HG02981 (cell line): ENCODE results near the gene UPF1.
"Not testable (repeated sequence)": the region's sequence is repeated elsewhere in the genome, so short reads cannot be mapped to it uniquely, and the experiment has no call there.

ENCODE experiments used
- ATAC-seq: cut with Tn5 transposase; IDR thresholded peaks from one replicate; pipeline ENCODE4 v1.9.1; 2021; ENCODE audit warnings: mild to moderate bottlenecking, moderate library complexity; ENCODE audit not compliant: unreplicated experiment

Gene UPF1

DNA sequence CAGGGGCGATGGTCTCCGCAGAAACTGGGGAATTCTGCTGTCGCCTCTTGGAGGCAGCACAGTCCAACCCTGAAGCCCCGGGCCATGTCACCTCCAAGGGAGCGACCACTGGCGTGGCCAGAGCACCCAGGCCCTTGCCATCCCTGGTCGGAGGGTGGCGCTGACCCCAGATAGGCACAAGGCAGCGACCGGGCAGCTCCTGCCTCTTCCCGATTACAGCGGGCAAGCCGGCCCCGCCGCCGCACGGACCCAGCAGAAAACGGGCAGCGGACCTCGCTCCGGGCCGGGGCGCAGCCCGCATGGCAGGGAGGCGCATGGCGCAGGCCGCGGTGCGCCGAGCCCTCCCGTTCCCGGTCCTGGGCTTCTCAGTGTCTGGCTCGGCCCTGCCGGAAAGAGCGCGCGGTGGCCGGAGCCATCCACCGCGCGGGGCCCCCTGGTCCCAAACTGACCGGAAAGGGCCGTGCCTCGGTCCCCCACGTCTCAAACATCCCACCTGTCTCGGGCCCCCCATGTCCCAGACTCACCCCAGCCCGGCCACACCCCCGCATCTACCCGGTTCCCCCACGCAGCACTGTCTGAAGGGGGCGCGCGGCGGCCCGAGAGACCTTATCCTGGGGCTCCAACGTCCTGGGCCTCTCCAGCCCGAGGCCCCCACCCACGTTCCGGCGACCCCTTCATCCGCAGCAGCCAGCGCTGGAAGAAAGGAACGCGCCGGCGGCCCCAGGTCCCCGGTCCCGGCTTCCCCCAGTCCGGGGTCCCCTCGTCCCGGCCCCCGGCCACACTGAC lies 63.5 kb downstream of the UPF1 start:
- no peak for ATAC-seq

DNA sequence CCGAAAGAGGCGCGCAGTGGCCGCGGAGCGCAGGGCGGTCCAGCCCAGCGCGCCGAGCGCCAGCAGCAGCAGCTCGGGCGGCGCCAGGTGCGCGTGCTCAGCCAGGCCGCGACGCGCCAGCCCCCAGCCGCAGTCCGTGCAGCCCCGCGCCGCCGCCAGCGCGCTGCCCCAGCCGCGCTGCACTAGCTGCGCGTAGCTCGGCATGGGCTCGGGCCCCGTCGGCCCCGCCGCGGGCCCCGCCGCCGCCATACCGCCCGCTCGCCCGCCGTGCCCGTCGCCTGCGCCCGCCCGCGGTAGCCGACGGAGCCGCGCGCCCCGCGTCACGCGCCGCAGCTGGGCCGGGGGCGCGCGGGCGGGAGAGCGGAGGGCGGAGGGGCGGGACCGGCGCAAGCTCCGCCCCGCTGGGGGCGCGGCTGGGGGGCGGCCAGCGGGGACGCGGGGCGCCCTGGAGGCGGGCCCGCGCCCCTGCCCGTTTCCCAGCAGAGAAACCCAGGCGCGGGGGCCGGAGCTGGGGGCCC lies 64.1 kb downstream of the UPF1 start, which contains the start of gene CERS1:
TSS of gene CERS1 (minus strand) at position 335 of the 518 bp plus-strand sequence. CDS start at position 249, 86 bp downstream.
- no peak for ATAC-seq

DNA sequence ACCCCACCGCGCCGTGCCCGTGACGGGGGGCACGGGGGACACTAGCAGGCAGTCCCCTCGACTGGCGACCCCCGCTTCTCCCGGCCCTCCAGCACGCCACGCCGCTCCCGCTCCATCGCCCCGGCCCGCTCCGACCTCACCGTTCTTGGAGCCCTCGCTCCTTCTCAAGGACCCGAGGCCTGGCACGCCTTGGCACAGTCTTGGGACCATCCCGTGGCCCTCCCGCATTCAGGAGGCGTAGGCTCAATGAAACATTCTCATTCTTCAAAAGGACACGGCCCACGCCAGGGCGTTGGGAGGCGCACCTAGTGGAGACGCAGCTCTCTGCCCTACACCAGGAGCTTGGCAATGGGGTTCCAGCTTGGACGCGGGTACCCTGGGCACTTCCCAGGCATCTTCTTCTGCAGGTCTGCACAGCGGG lies 64.7 kb downstream of the UPF1 start:
- ATAC-seq: no peak

DNA sequence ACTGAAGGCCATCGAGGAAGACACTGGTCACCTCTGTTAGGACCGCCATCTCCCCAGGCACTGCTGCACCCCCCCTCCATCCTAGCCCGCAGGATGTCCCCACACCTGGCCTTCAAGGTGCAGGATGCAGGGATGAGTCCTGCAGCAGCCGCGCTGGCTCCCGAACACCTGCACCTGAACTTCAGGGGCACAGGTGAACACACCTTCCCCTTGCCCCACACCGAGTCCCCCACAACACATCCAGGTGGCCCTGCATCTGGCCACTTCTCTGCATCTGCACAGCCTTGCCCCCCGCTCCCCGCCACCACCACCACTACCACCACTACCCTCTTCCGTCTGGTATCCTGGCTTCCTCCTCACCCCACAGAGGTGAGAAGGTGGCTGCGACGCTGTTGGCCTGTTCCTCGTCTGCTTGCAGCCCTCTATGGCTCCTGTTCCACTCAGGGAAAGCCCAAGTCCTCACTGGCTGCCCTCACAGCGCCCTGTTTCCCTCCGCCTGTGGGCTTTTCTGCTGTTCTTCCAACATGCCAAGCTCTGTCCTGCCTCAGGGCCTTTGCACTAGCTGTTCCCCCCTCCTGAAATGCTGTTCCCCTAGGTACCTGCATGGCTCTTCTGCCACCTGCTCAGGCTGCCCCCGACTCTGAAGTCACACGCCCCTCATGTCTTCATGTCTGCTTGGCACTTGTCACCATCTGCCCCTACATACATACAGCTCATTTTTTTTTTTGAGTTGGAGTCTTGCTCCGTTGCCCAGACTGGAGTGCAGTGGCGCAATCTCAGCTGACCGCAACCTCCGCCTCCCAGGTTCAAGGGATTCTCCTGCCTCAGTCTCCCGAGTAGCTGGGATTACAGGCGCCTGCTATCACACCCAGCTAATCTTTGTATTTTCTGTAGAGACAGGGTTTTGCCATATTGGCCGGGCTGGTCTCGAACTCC lies 65.6 kb downstream of the UPF1 start:
- no peak for ATAC-seq

DNA sequence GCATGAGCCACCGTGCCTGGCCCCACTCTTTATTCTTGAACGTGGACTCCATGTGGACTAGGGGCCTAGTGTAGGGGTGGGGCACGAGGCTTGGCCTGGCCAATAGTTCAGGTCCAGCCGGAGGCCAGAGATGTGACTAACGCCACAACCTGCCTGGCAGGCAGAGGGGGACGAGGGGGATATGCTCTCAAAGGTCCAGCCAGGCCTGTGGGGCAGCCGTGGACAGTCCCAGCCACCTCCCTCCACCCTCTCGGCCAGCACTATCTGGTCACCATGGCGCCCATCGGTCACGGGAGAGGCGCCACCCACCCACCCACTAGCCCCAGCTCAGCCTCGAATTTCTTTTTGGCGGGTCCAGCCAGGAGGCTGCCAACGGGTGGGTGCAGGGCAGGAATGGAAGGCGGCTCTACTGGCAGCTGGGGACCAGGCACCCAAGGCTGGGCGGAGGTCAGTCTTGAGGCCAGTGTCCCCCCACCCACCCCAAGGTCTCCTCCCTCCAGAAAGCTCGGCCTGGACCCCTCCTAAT lies 66.4 kb downstream of the UPF1 start:
- ATAC-seq: no peak

DNA sequence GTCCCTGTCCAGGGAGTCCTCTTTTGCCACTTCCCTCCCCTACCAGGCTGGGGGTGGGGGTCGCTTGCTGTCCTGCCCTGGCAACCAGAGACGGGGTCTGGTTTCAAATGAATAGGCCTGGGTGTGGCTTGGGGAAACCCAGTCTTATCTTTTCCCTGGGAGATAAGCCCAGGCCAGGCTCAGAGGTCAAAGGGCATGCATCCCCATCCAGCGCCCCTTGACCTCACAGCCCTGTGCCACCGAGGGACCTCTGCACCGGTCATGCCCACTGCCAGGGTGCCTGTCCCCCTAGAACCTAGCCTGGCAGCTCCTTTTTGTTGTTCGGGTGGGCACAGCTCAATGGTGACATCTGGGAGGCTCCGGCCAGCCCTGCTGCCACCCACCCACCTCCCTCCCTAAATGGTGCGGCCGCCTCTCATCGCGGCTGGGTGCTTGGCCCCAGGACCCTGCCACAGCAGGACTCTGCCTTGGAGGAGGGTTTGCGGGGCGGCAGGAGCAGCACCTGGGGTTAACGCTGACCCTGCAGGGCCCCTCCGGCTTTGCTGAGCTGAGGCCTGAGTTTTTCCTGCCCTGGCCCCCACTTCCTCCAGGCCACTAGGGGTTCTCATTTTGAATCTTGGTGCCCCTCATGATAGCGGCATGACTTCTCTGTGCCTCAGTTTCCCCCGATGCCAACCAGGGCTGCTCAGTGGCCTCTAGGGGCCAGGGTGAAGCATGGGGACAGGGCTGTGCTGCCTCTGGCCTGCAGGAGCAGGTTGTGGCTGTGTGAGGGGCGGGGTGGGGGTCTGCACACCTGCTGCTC lies 67.0 kb downstream of the UPF1 start:
- ATAC-seq: no peak

DNA sequence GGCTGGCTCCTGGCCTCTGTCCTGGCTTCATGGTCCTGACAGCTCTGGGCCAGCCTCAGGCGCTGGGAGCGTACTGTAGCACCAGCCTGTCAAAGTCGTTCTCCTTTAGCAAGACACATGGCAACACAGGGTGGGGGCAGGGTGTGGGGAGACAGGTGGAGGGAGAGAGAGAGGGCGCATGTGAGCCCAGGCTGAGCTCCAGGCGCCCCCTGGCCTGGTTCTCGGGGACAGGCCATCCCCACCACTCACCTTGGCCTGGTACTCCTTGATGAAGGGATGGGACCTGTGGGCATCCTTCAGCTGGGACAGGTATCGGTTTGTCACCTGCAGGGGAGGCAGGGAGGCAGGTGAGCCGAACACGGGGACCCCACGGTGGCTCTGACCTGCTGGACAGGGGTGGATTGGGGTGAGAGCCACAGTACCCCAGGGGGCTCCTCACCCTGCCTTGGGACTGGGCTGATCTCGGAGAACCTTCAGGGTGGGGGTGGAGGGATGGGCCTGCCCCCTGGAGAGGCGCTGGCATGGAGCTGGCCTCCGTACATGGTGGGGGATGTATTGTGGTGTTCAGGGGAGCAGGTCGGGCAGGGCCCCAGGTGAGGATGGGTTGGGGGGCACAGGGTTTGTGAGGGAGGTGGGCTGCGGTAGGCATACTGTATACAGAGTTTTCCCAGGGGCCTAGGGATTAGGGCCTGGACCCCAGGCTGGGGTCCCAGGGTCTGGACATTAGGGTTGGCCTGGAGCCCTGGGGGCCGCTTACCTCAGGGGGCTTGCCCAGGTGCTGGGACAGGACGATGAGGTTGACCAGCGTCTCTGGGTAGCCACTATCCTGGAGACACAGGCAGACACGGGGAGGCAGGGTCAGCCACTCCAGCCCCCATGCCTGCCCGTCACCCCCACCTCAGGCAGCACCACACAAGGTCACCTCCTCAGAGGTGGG lies 68.1 kb downstream of the UPF1 start:
- ATAC-seq: no peak

DNA sequence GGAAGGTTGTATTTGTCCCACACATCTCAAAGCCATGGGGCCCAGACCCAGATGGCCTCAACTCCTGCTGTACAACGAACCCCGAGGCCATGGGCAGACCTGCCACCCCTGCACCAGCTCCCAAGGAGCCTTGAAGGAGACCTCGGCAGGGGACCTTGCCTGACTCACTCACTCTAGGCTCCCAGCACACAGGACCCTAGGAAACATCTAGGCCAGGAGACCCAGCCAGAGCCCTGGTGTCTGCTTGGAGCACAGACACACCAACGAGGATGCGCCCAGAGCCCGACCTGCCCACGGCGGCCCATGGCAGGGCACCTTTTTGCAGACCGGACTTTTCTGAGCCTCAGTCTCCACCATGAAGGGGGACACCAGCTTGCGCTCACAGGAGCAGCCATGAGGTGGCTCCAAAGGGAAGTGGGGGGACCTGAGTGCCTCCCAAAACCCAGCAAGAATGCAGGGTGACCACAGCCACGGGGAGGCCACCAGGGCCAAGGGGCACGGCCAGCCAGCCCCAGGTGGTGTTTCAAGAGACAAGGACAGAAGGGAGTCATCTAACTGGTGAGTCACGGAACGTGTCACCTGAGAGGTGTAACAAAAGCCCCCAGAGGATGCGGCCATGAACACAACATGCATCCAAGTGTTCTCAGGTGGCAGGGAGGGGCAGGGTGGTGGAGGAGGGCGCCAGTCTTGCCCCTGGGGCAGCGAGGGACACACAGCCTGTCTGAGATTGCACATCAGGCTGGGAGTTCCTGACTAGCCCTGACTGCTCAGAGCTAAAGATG lies 69.1 kb downstream of the UPF1 start:
- no peak for ATAC-seq

DNA sequence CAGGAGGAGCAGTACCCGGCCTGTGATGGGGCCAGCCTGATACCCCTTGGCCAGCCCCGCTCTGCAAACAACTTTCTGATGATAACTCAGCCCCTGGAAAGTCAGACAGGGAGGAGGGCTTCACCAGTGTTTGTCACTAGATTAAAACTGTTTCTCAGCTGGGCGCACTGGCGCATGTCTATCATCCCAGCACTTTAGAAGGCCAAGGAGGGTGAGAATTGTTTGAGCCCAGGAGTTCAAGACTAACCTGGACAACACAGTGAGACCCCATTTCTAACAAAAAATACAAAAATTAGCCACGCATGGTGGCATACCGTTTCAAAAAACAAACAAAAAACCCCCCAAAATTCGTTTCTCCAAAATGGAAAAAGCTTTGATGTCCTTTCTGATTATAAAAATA lies 69.7 kb downstream of the UPF1 start:
- no peak for ATAC-seq

DNA sequence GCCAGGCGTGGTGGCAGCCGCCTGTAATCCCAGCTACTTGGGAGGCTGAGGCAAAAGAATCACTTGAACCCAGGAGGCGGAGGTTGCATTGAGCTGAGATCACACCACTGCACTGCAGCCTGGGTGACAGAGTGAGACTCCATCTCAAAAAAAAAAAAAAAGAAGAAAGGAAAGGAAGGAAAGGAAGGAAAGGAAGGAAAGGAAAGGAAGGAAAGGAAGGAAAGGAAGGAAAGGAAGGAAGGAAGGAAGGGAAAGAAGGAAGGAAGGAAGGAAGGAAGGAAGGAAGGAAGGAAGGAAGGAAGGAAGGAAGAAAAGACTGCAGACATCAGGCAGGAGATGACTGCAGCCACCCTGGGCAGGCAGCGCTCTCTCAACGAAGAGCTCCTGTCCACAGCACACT lies 70.8 kb downstream of the UPF1 start:
- not testable (repeated sequence) for ATAC-seq

DNA sequence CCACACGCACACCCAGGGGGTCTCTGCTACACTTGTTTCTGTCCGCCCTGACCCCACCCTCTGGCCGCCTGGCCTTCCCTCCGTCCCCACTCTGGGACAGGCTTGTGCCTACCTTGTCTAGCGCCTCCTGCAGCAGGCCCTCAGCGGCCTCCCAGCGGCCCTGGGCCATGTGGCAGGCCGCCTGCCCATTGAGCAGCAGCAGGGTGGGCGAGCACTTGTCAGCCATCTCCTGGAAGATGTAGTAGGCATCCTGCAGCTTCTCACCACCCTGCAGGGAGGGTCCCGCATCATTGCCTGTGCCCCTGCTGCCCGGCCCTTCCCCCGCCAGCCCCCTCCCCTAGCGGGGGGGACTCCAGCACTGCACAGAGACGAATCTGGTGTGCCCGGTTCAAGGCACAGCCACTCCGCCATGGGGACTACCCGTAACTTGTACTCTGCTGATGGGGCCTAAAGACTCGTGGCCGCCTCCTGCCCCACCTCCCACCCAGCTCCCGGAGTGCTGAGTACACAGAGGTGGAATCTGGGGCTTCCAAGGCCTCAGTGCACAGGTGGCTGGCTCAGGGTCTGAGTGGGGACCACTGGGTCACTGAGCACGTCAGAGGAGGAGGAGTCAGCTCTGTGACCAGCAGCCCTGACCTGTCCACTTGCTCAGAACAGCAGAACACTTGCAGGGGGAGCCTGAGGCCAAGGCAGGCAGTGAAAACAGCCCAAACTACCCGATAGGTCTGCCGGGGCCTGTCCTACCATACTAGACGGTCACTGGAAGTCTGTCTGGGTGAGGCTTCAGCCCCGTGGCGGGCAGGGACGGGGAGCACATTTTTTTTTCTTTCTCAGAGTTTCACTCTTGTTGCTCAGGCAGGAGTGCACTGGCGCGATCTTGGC lies 71.6 kb downstream of the UPF1 start:
- no peak for ATAC-seq

DNA sequence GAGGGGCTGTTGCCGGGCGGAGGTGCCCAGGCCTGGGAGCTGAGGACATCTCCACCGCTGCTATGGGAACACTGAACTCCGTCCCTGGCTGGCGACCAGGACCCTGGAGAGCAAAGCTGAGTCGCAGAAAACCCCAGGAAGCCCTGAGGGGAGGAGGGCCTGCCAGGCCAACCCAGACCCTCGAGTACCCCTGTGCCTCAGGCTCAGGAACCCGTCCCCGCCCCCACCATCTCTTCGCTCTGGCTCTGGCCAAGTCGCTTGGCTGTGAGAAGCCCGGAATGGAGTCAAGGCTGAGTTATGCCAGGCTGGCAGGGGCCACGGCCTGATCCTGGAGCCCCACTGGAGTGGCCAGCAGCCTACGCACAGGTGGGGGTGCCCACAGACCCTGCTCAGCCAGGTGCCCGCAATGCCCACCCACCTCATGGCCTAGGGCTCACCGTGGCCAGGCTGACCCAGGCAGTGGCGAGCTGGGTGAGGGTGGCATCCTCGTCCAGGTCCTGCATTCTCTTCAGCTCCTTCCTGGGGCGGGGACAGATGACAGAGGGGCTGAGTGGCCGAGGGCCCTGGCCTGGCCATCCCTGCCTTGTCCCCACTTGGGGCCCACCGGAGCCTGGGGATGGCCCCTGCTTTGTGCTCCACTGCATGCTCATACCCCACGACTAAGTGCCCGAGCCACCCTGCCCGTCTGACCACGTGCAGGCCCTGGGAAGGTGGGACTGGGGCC lies 72.7 kb downstream of the UPF1 start:
- ATAC-seq: no peak

DNA sequence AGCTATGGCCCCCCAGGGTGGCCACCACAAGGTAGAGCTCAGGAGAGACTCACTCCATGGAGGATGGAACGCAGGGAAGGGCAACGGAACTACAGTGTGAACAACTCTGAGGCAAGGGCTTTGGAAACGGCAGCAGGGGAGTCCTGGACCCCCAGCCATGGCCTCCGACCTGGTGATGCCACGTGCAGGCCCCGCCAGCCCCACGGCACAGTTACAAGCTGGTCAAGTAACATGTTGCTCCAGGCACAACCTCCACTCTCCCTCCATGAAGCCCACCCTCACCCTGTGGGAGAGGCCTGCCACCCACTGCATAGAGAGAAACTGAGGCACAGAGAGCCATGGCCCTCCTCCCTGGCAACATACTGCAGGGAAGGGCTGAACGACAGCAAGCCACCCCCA lies 73.3 kb downstream of the UPF1 start:
- ATAC-seq: no peak

DNA sequence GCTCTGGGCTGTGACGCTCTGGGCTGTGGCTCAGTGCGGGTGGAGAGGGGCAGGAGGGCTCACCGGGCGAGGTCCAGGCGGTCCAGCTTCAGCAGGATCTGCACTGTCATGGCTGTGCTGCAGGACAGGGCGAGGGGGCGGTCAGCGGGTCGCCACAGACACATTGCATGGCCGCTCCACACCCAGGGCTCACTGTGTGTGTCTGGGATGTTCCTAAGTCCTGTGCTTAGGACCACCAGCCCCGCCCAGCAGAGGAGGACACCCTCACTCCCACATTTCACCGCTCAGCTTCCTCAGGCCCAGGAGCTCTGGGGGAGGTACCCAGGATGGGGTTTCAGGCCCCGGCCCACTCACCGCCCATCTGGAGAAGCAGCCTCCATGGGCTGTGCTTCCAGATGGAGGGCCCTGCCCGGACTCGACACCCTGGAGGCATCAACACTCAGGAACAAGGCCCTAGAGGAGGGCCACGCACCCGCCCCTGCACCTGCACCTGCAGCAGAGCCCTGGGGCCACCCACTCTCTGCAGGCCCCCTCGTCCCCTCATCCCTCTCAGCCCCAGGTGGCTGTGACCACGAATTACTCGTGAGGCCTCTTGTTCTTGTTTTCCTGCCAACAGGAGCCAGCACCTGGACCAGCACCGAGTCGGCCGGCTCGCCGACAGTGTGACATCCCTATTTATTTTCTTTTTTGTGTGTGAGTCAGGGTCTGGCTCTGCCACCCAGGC lies 73.9 kb downstream of the UPF1 start:
- ATAC-seq: no peak

DNA sequence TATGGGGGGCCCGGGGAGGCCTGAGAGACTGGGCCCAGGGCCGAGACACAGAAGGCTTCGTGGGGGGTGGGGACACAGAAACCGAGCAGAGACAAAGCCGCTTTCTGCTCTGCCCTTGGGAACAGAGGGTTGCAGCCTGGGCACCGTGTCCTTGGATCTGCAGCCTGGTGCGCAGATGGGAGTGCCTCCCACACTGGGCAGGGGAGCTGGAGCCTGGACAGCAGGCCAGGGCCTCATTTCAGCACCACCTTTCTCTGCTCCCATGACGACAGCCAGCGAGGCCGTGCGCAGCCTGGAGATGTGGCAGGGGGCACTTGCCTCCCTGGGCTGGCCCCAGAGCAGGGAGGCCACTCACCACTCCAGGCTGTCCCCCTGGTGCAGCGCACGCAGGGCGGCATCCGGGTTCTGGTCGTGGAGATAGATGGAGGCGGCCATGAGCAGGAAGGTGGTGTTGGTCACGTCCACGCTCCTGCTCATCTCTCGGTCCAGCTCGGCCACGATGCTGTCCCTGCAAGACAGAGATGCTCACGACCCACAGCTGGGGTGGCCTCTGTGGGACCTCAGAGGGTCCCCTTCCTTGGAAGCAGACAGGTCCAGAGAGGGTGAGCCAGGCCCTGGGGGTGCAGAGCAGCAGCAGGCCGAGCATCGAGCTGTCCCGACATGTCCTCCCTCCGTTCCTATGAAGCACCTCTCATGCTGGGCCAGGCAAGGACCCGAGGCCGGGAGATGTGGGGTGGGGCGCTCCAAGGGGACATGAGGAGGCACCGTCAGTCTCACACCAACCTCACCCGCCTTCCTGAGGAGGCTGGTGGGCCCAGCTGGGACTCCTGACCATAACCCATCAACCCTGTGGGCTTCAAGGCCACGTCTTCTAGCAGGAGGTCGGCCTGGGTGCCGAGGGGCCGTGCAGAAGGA lies 75.1 kb downstream of the UPF1 start:
- no peak for ATAC-seq
